OCI-LY1 (cell line): ENCODE measurements around the gene PCK2.
A peak's percentile ranks its signal among the peaks of the same experiment; 100 is the strongest.

Experiments
- H2AFZ ChIP-seq: fragments of 200-600 bp; sonication (generic), shearing (Covaris generic); 2 replicates; pipeline ENCODE4 v1.6.0; 2014; ENCODE audit warnings: antibody characterized with exemption, mild to moderate bottlenecking, low read length
- H3F3A ChIP-seq: fragments of 200-600 bp; sonication (generic), shearing (Covaris generic); 2 replicates; pipeline ENCODE4 v1.6.0; 2014; ENCODE audit warnings: mild to moderate bottlenecking, antibody characterized with exemption, low read length, moderate library complexity; ENCODE audit not compliant: insufficient read depth
- H3K27ac ChIP-seq: fragments of 200-600 bp; sonication (generic); 2 replicates; pipeline ENCODE4 v1.5.1; 2014; ENCODE audit warnings: low read length, mixed run types, mild to moderate bottlenecking, low read depth; ENCODE audit not compliant: poor library complexity, severe bottlenecking
- H3K27me3 ChIP-seq: fragments of 200-600 bp; sonication (generic); 2 replicates; pipeline ENCODE4 v1.6.0; 2014; ENCODE audit warnings: antibody characterized with exemption, mild to moderate bottlenecking, low read length, moderate library complexity; ENCODE audit not compliant: insufficient read depth
- H3K36me3 ChIP-seq: fragments of 200-600 bp; sonication (generic); 2 replicates; pipeline ENCODE4 v1.6.1; 2014; ENCODE audit warnings: mild to moderate bottlenecking, antibody characterized with exemption, low read length, moderate library complexity, mixed read lengths; ENCODE audit not compliant: insufficient read depth
- H3K4me1 ChIP-seq: fragments of 200-600 bp; sonication (generic); 2 replicates; pipeline ENCODE4 v1.5.1; 2014; ENCODE audit warnings: mild to moderate bottlenecking, low read length, moderate library complexity; ENCODE audit not compliant: insufficient read depth, severe bottlenecking
- H3K4me2 ChIP-seq: fragments of 200-600 bp; sonication (generic), shearing (Covaris generic); 2 replicates; pipeline ENCODE4 v1.6.1; 2014; ENCODE audit warnings: low read length
- H3K4me3 ChIP-seq: fragments of 200-600 bp; sonication (generic); 2 replicates; pipeline ENCODE4 v1.5.1; 2014; ENCODE audit warnings: low read length, low read depth, mild to moderate bottlenecking, mixed read lengths; ENCODE audit not compliant: poor library complexity, severe bottlenecking
- H3K79me2 ChIP-seq: fragments of 200-600 bp; shearing (Covaris generic); 2 replicates; pipeline ENCODE4 v1.6.1; 2016; ENCODE audit warnings: mixed run types, low read length, mixed read lengths; ENCODE audit not compliant: insufficient read depth
- H3K9ac ChIP-seq: fragments of 200-600 bp; sonication (generic), shearing (Covaris generic); 2 replicates; pipeline ENCODE4 v1.6.1; 2014; ENCODE audit warnings: mild to moderate bottlenecking, low read length, mixed read lengths
- H3K9me2 ChIP-seq: fragments of 200-600 bp; sonication (generic), shearing (Covaris generic); 2 replicates; pipeline ENCODE4 v1.6.1; 2014; ENCODE audit warnings: low read depth, mild to moderate bottlenecking, low read length, mixed read lengths
- H3K9me3 ChIP-seq: fragments of 200-600 bp; shearing (Covaris generic); 2 replicates; pipeline ENCODE4 v1.6.1; 2014; ENCODE audit warnings: low read length, mixed read lengths
- H4K20me1 ChIP-seq: fragments of 200-600 bp; sonication (generic), shearing (Covaris generic); 2 replicates; pipeline ENCODE4 v1.6.0; 2016; ENCODE audit warnings: mild to moderate bottlenecking, low read length; ENCODE audit not compliant: insufficient read depth
- CTCF ChIP-seq: fragments of 200-600 bp; sonication (generic), shearing (Covaris generic); IDR thresholded peaks from 2 replicates; pipeline ENCODE4 v1.5.1; 2017; ENCODE audit warnings: mild to moderate bottlenecking, antibody characterized with exemption, low read length, moderate library complexity, mixed read lengths
- EZH2 ChIP-seq: fragments of 200-600 bp; sonication (generic), shearing (Covaris generic); IDR thresholded peaks from 2 replicates; pipeline ENCODE4 v1.8.0; 2017; ENCODE audit warnings: borderline replicate concordance, mixed run types, mild to moderate bottlenecking, antibody characterized with exemption, low read length, moderate library complexity, mixed read lengths

The PCK2 gene

GRCh38 chr14:24137529-24138395 is 43.7 kb downstream of the PCK2 start:
- no peak for TF ChIP-seq EZH2
- TF ChIP-seq CTCF = no peak
- Histone ChIP-seq H4K20me1 (no peaks in the 10 kb centered on the region), H3K27ac (peak overlapping the region; percentile 48), H2AFZ (no peak overlapping the region), H3K9ac (no peak overlapping the region; the same call in 1 of the 2 replicates), H3F3A (no peaks in the 10 kb centered on the region), H3K4me3 (no peak overlapping the region), H3K4me2 (peak overlapping the region; percentile 78; the same call in 1 of the 2 replicates), H3K36me3 (peaks cover 31% of the 10 kb centered on the region), H3K79me2 (peaks cover 14% of the 10 kb centered on the region), H3K4me1 (peaks cover 38% of the 10 kb centered on the region), H3K9me3 (no peaks in the 10 kb centered on the region), H3K9me2 (no peaks in the 10 kb centered on the region), H3K27me3 (no peaks in the 10 kb centered on the region)

- Histone ChIP-seq H3K79me2 (peaks cover 14% of the 10 kb centered on the region), H3F3A (no peaks in the 10 kb centered on the region), H3K4me1 (peaks cover 37% of the 10 kb centered on the region), H3K4me2 (peak overlapping the region; percentile 75; the same call in 1 of the 2 replicates), H4K20me1 (no peaks in the 10 kb centered on the region), H2AFZ (no peak overlapping the region), H3K9me2 (no peaks in the 10 kb centered on the region), H3K27ac (no peak overlapping the region), H3K27me3 (no peaks in the 10 kb centered on the region), H3K9me3 (no peaks in the 10 kb centered on the region), H3K9ac (no peak overlapping the region), H3K36me3 (peaks cover 39% of the 10 kb centered on the region), H3K4me3 (no peak overlapping the region)
- TF ChIP-seq CTCF (no peak), EZH2 (no peak)
Measured at GRCh38 chr14:24138396-24139271, 44.5 kb downstream of the PCK2 start.

GRCh38 chr14:24139272-24139934 is 45.3 kb downstream of the PCK2 start:
- TF ChIP-seq CTCF (no peak), EZH2 (no peak)
- Histone ChIP-seq H3K9me2 (no peaks in the 10 kb centered on the region), H3K27ac (peak overlapping the region; percentile 24), H3K27me3 (no peaks in the 10 kb centered on the region), H3K36me3 (peaks cover 47% of the 10 kb centered on the region), H4K20me1 (no peaks in the 10 kb centered on the region), H3K4me2 (peak overlapping the region; percentile 75), H3F3A (no peaks in the 10 kb centered on the region), H3K79me2 (peaks cover 14% of the 10 kb centered on the region), H3K9me3 (no peaks in the 10 kb centered on the region), H3K4me3 (peak overlapping the region; percentile 78), H3K9ac (peak overlapping the region; percentile 83), H2AFZ (no peak overlapping the region), H3K4me1 (peaks cover 37% of the 10 kb centered on the region)
